GM19397 (cell line): ENCODE data around the gene ASTN2.

Experiments
- ATAC-seq: cut with Tn5 transposase; IDR thresholded peaks from one replicate; pipeline ENCODE4 v1.9.1; 2021; ENCODE audit warnings: mild to moderate bottlenecking, moderate library complexity; ENCODE audit not compliant: unreplicated experiment

The ASTN2 gene

GRCh38 chr9:117250610-117251215 lies 164.1 kb downstream of the ASTN2 start:
- ATAC-seq, result no peak

- ATAC-seq, result no peak
These were observed 165.1 kb downstream of the ASTN2 start for GRCh38 chr9:117249799-117250198.

GRCh38 chr9:117247266-117247665 lies 167.6 kb downstream of the ASTN2 start:
- ATAC-seq, result no peak

GRCh38 chr9:117245175-117245829 lies 169.6 kb downstream of the ASTN2 start:
- no peak for ATAC-seq

GRCh38 chr9:117242082-117242481 lies 172.8 kb downstream of the ASTN2 start:
- no peak for ATAC-seq

GRCh38 chr9:117239428-117239827 lies 175.4 kb downstream of the ASTN2 start:
- no peak for ATAC-seq

- ATAC-seq, result no peak
These were observed 180.8 kb downstream of the ASTN2 start for GRCh38 chr9:117234103-117234502.

GRCh38 chr9:117233016-117233415 lies 181.8 kb downstream of the ASTN2 start:
- no peak for ATAC-seq

GRCh38 chr9:117232281-117232680 lies 182.6 kb downstream of the ASTN2 start:
- ATAC-seq, result no peak

- no peak for ATAC-seq
These were observed 183.8 kb downstream of the ASTN2 start for GRCh38 chr9:117231012-117231411.

- ATAC-seq, result no peak
These were observed 190.2 kb downstream of the ASTN2 start for GRCh38 chr9:117224695-117225094.

- ATAC-seq, result no peak
These were observed 195.9 kb downstream of the ASTN2 start for GRCh38 chr9:117218951-117219350.

- no peak for ATAC-seq
These were observed 200.4 kb downstream of the ASTN2 start for GRCh38 chr9:117214416-117214815.

GRCh38 chr9:117211280-117211679 lies 203.6 kb downstream of the ASTN2 start:
- no peak for ATAC-seq

GRCh38 chr9:117205806-117206205 lies 209.1 kb downstream of the ASTN2 start:
- no peak for ATAC-seq

- ATAC-seq, result no peak
These were observed 209.9 kb downstream of the ASTN2 start for GRCh38 chr9:117204971-117205370.

- ATAC-seq, result no peak
These were observed 223.2 kb downstream of the ASTN2 start for GRCh38 chr9:117191504-117192261.

GRCh38 chr9:117189121-117189520 lies 225.7 kb downstream of the ASTN2 start:
- no peak for ATAC-seq

- no peak for ATAC-seq
These were observed 226.5 kb downstream of the ASTN2 start for GRCh38 chr9:117188394-117188793.

- no peak for ATAC-seq
These were observed 227.4 kb downstream of the ASTN2 start for GRCh38 chr9:117187498-117187897.

- no peak for ATAC-seq
These were observed 230.7 kb downstream of the ASTN2 start for GRCh38 chr9:117184173-117184572.

GRCh38 chr9:117182046-117182445 lies 232.8 kb downstream of the ASTN2 start:
- ATAC-seq, result no peak
